ENCODE measurements around the gene LIMA1. TPM values are rescaled to one million over a fixed set of nuclear protein-coding genes. Genes with fewer than 3 reads are reported as not detected.
A peak's percentile ranks its signal among the peaks of the same experiment; 100 is the strongest.

Gene LIMA1
- total RNA-seq, 1 experiment from 2014 or later: 199 TPM

GRCh38 chr12:50212071-50212467 is 71.3 kb downstream of the LIMA1 start:
- H3K4me3 ChIP-seq: no peak overlapping the region
- H3K4me1 ChIP-seq (replicated peaks): peaks cover 48% of the 10 kb centered on the region
- H3K36me3 ChIP-seq: peaks cover 78% of the 10 kb centered on the region

GRCh38 chr12:50211392-50212070 is 71.8 kb downstream of the LIMA1 start:
- peaks cover 48% of the 10 kb centered on the region for H3K4me1 ChIP-seq (replicated peaks)
- no peaks in the 10 kb centered on the region for H3K9me3 ChIP-seq (replicated peaks)
- H3K4me3 ChIP-seq: no peak overlapping the region
- H3K36me3 ChIP-seq: peaks cover 78% of the 10 kb centered on the region
- no peaks in the 10 kb centered on the region for H3K27me3 ChIP-seq (replicated peaks)
- peak overlapping the region; percentile 67 for H3K27ac ChIP-seq
- DNase-seq (ENCODE audit: low read depth in 1 of 2, low spot score in 2 of 2): peak in 1 of 2 experiments; percentile 51

More at GRCh38 chr12:50212071-50212467, 71.3 kb downstream of the LIMA1 start:
- no peak for DNase-seq (ENCODE audit: low read depth in 1 of 2, low spot score in 2 of 2)
- Histone ChIP-seq H3K9me3 (replicated peaks) (no peaks in the 10 kb centered on the region), H3K27ac (peak overlapping the region; percentile 67), H3K27me3 (replicated peaks) (no peaks in the 10 kb centered on the region)

GRCh38 chr12:50207424-50207823 is 75.9 kb downstream of the LIMA1 start:
- Histone ChIP-seq H3K9me3 (replicated peaks) (no peaks in the 10 kb centered on the region), H3K4me1 (replicated peaks) (peaks cover 32% of the 10 kb centered on the region), H3K4me3 (no peak overlapping the region), H3K36me3 (peaks cover 84% of the 10 kb centered on the region), H3K27ac (no peak overlapping the region), H3K27me3 (replicated peaks) (no peaks in the 10 kb centered on the region)
- DNase-seq (ENCODE audit: low read depth in 1 of 2, low spot score in 2 of 2): no peak

- no peaks in the 10 kb centered on the region for H3K9me3 ChIP-seq (replicated peaks)
- no peak for DNase-seq (ENCODE audit: low read depth in 1 of 2, low spot score in 2 of 2)
- H3K36me3 ChIP-seq: peaks cover 80% of the 10 kb centered on the region
These were observed 77.7 kb downstream of the LIMA1 start for GRCh38 chr12:50205648-50206047.

GRCh38 chr12:50203691-50204090 is 79.6 kb downstream of the LIMA1 start:
- no peaks in the 10 kb centered on the region for H3K27me3 ChIP-seq (replicated peaks)
- peaks cover 87% of the 10 kb centered on the region for H3K36me3 ChIP-seq
- DNase-seq (ENCODE audit: low read depth in 1 of 2, low spot score in 2 of 2): no peak
- no peak overlapping the region for H3K4me3 ChIP-seq
- peaks cover 23% of the 10 kb centered on the region for H3K4me1 ChIP-seq (replicated peaks)
- H3K9me3 ChIP-seq (replicated peaks): no peaks in the 10 kb centered on the region
- no peak overlapping the region for H3K27ac ChIP-seq

More at GRCh38 chr12:50205648-50206047, 77.7 kb downstream of the LIMA1 start:
- no peak overlapping the region for H3K4me3 ChIP-seq
- H3K27ac ChIP-seq: no peak overlapping the region
- H3K4me1 ChIP-seq (replicated peaks): peaks cover 24% of the 10 kb centered on the region
- no peaks in the 10 kb centered on the region for H3K27me3 ChIP-seq (replicated peaks)

- Histone ChIP-seq H3K4me1 (replicated peaks) (peaks cover 23% of the 10 kb centered on the region), H3K9me3 (replicated peaks) (no peaks in the 10 kb centered on the region), H3K27me3 (replicated peaks) (no peaks in the 10 kb centered on the region), H3K4me3 (no peak overlapping the region), H3K27ac (peak overlapping the region; percentile 64), H3K36me3 (peaks cover 93% of the 10 kb centered on the region)
- DNase-seq (ENCODE audit: low read depth in 1 of 2, low spot score in 2 of 2): peak; percentile 64 to 75
These were observed 81.3 kb downstream of the LIMA1 start for GRCh38 chr12:50201987-50202521.

- H3K27me3 ChIP-seq (replicated peaks): no peaks in the 10 kb centered on the region
- no peaks in the 10 kb centered on the region for H3K9me3 ChIP-seq (replicated peaks)
- H3K4me1 ChIP-seq (replicated peaks): peaks cover 23% of the 10 kb centered on the region
- no peak overlapping the region for H3K4me3 ChIP-seq
- no peak for DNase-seq (ENCODE audit: low read depth in 1 of 2, low spot score in 2 of 2)
- H3K36me3 ChIP-seq: peaks cover 93% of the 10 kb centered on the region
- H3K27ac ChIP-seq: peak overlapping the region; percentile 64; the same call in 1 of the 2 replicates
These were observed 82.6 kb downstream of the LIMA1 start for GRCh38 chr12:50200552-50201273.

- DNase-seq (ENCODE audit: low read depth in 1 of 2, low spot score in 2 of 2): no peak
- peaks cover 92% of the 10 kb centered on the region for H3K36me3 ChIP-seq
- H3K9me3 ChIP-seq (replicated peaks): no peaks in the 10 kb centered on the region
- no peaks in the 10 kb centered on the region for H3K27me3 ChIP-seq (replicated peaks)
- H3K4me3 ChIP-seq: no peak overlapping the region
- peaks cover 23% of the 10 kb centered on the region for H3K4me1 ChIP-seq (replicated peaks)
- no peak overlapping the region for H3K27ac ChIP-seq
These were observed 84.5 kb downstream of the LIMA1 start for GRCh38 chr12:50198829-50199228.

GRCh38 chr12:50197297-50197727 is 86.0 kb downstream of the LIMA1 start:
- H3K36me3 ChIP-seq: peaks cover 86% of the 10 kb centered on the region
- no peaks in the 10 kb centered on the region for H3K27me3 ChIP-seq (replicated peaks)
- no peak for DNase-seq (ENCODE audit: low read depth in 1 of 2, low spot score in 2 of 2)
- no peak overlapping the region for H3K4me3 ChIP-seq
- no peak overlapping the region for H3K27ac ChIP-seq
- H3K9me3 ChIP-seq (replicated peaks): no peaks in the 10 kb centered on the region
- H3K4me1 ChIP-seq (replicated peaks): peaks cover 9% of the 10 kb centered on the region

GRCh38 chr12:50196537-50196936 is 86.8 kb downstream of the LIMA1 start:
- no peaks in the 10 kb centered on the region for H3K27me3 ChIP-seq (replicated peaks)
- H3K9me3 ChIP-seq (replicated peaks): no peaks in the 10 kb centered on the region
- H3K4me3 ChIP-seq: no peak overlapping the region
- H3K27ac ChIP-seq: no peak overlapping the region
- peaks cover 90% of the 10 kb centered on the region for H3K36me3 ChIP-seq
- H3K4me1 ChIP-seq (replicated peaks): peaks cover 7% of the 10 kb centered on the region
- DNase-seq (ENCODE audit: low read depth in 1 of 2, low spot score in 2 of 2): no peak

GRCh38 chr12:50195832-50196231 is 87.5 kb downstream of the LIMA1 start:
- Histone ChIP-seq H3K36me3 (peaks cover 90% of the 10 kb centered on the region), H3K4me3 (no peak overlapping the region), H3K27ac (no peak overlapping the region), H3K27me3 (replicated peaks) (no peaks in the 10 kb centered on the region), H3K9me3 (replicated peaks) (no peaks in the 10 kb centered on the region), H3K4me1 (replicated peaks) (no peaks in the 10 kb centered on the region)
- DNase-seq (ENCODE audit: low read depth in 1 of 2, low spot score in 2 of 2): no peak

GRCh38 chr12:50192908-50193307 is 90.4 kb downstream of the LIMA1 start:
- Histone ChIP-seq H3K27me3 (replicated peaks) (no peaks in the 10 kb centered on the region), H3K27ac (no peak overlapping the region), H3K4me3 (no peak overlapping the region), H3K36me3 (peaks cover 86% of the 10 kb centered on the region), H3K4me1 (replicated peaks) (peaks cover 18% of the 10 kb centered on the region), H3K9me3 (replicated peaks) (no peaks in the 10 kb centered on the region)
- no peak for DNase-seq (ENCODE audit: low read depth in 1 of 2, low spot score in 2 of 2)

GRCh38 chr12:50192236-50192635 is 91.1 kb downstream of the LIMA1 start:
- peaks cover 83% of the 10 kb centered on the region for H3K36me3 ChIP-seq
- H3K4me3 ChIP-seq: no peak overlapping the region

GRCh38 chr12:50190859-50191258 is 92.5 kb downstream of the LIMA1 start:
- peaks cover 75% of the 10 kb centered on the region for H3K36me3 ChIP-seq
- H3K27me3 ChIP-seq (replicated peaks): no peaks in the 10 kb centered on the region
- peaks cover 37% of the 10 kb centered on the region for H3K4me1 ChIP-seq (replicated peaks)

More at GRCh38 chr12:50192236-50192635, 91.1 kb downstream of the LIMA1 start:
- Histone ChIP-seq H3K4me1 (replicated peaks) (peaks cover 25% of the 10 kb centered on the region), H3K27me3 (replicated peaks) (no peaks in the 10 kb centered on the region), H3K9me3 (replicated peaks) (no peaks in the 10 kb centered on the region), H3K27ac (no peak overlapping the region)
- no peak for DNase-seq (ENCODE audit: low read depth in 1 of 2, low spot score in 2 of 2)

More at GRCh38 chr12:50190859-50191258, 92.5 kb downstream of the LIMA1 start:
- Histone ChIP-seq H3K4me3 (no peak overlapping the region), H3K27ac (no peak overlapping the region), H3K9me3 (replicated peaks) (no peaks in the 10 kb centered on the region)
- no peak for DNase-seq (ENCODE audit: low read depth in 1 of 2, low spot score in 2 of 2)
